HG03025 (cell line): ENCODE results near the gene CCDC14.

Experiments
- ATAC-seq: cut with Tn5 transposase; IDR thresholded peaks from one replicate; pipeline ENCODE4 v1.9.1; 2021; ENCODE audit warnings: mild to moderate bottlenecking, moderate library complexity; ENCODE audit not compliant: unreplicated experiment, low FRiP score

Gene CCDC14

GRCh38 chr3:123869165-123869564 lies 91.9 kb downstream of the CCDC14 start:
- ATAC-seq, result no peak

- no peak for ATAC-seq
These were observed 96.3 kb downstream of the CCDC14 start for GRCh38 chr3:123864706-123865105.
